Keratinocyte (primary cell): Measurements from ENCODE around the gene IGFBP7.

Source experiments
- EZH2 ChIP-seq: IDR thresholded peaks from one replicate; pipeline ENCODE4 v1.6.1; 2012; ENCODE audit warnings: inconsistent platforms, mild to moderate bottlenecking, low read length, moderate library complexity
- TF ChIP-seq, protein P1 (sequence below), 3 experiments: IDR thresholded peaks in 1 of 3; conservative IDR thresholded peaks in 1 of 3; optimal IDR thresholded peaks in 1 of 3; 2 replicates in 2 of 3; 3 replicates in 1 of 3; pipeline versions ENCODE3 to v1.5.1; 2011; ENCODE audit warnings: low read length in 3 of 3, mild to moderate bottlenecking in 3 of 3, moderate library complexity in 2 of 3, control low read depth in 1 of 3, inconsistent platforms in 1 of 3; ENCODE audit not compliant: insufficient read depth in 2 of 3; ENCODE audit errors: extremely low read depth in 1 of 3

- TF ChIP-seq, protein P1, sequence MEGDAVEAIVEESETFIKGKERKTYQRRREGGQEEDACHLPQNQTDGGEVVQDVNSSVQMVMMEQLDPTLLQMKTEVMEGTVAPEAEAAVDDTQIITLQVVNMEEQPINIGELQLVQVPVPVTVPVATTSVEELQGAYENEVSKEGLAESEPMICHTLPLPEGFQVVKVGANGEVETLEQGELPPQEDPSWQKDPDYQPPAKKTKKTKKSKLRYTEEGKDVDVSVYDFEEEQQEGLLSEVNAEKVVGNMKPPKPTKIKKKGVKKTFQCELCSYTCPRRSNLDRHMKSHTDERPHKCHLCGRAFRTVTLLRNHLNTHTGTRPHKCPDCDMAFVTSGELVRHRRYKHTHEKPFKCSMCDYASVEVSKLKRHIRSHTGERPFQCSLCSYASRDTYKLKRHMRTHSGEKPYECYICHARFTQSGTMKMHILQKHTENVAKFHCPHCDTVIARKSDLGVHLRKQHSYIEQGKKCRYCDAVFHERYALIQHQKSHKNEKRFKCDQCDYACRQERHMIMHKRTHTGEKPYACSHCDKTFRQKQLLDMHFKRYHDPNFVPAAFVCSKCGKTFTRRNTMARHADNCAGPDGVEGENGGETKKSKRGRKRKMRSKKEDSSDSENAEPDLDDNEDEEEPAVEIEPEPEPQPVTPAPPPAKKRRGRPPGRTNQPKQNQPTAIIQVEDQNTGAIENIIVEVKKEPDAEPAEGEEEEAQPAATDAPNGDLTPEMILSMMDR (optimal IDR thresholded peaks at IDR 0.05 in 1 of 3, IDR thresholded peaks at IDR 0.05 in 1 of 3, conservative IDR thresholded peaks at IDR 0.05 in 1 of 3; ENCODE audit: extremely low read depth in 1 of 3, insufficient read depth in 2 of 3, low read length in 3 of 3) = no peak
- no peak for TF ChIP-seq EZH2
Measured at GRCh38 chr4:57078685-57079521, 31.3 kb downstream of the IGFBP7 start.
